ENCODE data around the gene UPF1.
"Not testable (repeated sequence)": the region's sequence is repeated elsewhere in the genome, so short reads cannot be mapped to it uniquely, and the experiment has no call there.

GRCh38 chr19:18917593-18917992, 85.8 kb downstream of the UPF1 start:
- TF ChIP-seq, protein P1, sequence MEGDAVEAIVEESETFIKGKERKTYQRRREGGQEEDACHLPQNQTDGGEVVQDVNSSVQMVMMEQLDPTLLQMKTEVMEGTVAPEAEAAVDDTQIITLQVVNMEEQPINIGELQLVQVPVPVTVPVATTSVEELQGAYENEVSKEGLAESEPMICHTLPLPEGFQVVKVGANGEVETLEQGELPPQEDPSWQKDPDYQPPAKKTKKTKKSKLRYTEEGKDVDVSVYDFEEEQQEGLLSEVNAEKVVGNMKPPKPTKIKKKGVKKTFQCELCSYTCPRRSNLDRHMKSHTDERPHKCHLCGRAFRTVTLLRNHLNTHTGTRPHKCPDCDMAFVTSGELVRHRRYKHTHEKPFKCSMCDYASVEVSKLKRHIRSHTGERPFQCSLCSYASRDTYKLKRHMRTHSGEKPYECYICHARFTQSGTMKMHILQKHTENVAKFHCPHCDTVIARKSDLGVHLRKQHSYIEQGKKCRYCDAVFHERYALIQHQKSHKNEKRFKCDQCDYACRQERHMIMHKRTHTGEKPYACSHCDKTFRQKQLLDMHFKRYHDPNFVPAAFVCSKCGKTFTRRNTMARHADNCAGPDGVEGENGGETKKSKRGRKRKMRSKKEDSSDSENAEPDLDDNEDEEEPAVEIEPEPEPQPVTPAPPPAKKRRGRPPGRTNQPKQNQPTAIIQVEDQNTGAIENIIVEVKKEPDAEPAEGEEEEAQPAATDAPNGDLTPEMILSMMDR (IDR thresholded peaks at IDR 0.05; ENCODE audit: low read length): not testable (repeated sequence)
- not testable (repeated sequence) for TF ChIP-seq EZH2 (optimal IDR thresholded peaks at IDR 0.05; ENCODE audit: low read depth, low read length); EZH2phosphoT487 (IDR thresholded peaks at IDR 0.05; ENCODE audit: low read length)
